HCT116 (cell line): Measurements from ENCODE around the gene NLE1. TPM values are rescaled to one million over a fixed set of nuclear protein-coding genes. Genes with fewer than 3 reads are reported as not detected.
A peak's percentile ranks its signal among the peaks of the same experiment; 100 is the strongest.

Experiments used
- ATAC-seq: fragments of 200-7000 bp; cut with Tn5 transposase; 2 replicates; pipeline ENCODE4 v1.9.1; 2020; ENCODE audit warnings: mild to moderate bottlenecking, moderate library complexity
- BruUV-seq: library from RNA; stranded (reverse); fragments of 400-500 nt; replicated peaks from 2 replicates; lab custom pipeline; 2021; lab: Mats Ljungman, UMichigan
- CTCF ChIA-PET: fragments of 300-600 bp; sonication (Branson Sonifier 250); formaldehyde crosslinking; loops from one replicate; lab custom pipeline; 2021; ENCODE audit warnings: antibody characterized with exemption; lab: Charles Lee
- POLR2A ChIA-PET: fragments of 300-600, 350-600 bp; sonication (Branson Sonifier 250); formaldehyde crosslinking; loops from one replicate; lab custom pipeline; 2021; ENCODE audit warnings: antibody characterized with exemption; lab: Charles Lee
- RAD21 ChIA-PET, 2 experiments: fragments of 300-600 bp; sonication (Branson Sonifier 250); formaldehyde crosslinking; loops; one replicate each; lab custom pipeline; 2023; ENCODE audit warnings: low total read pairs in 2 of 2; ENCODE audit not compliant: uncharacterized antibody in 2 of 2, unreplicated experiment in 2 of 2, low non-redundant PET in 1 of 2; lab: Charles Lee
- DNase-seq: peaks from one replicate; pipeline ENCODE4 v3.0.0-alpha.2; 2010; ENCODE audit warnings: low read depth, low spot score
- H2AFZ ChIP-seq: fragments of 200-600 bp; shearing (Covaris generic), sonication (generic); 2 replicates; pipeline ENCODE4 v1.6.1; 2017; ENCODE audit warnings: low read depth, mixed run types, mixed read lengths, antibody characterized with exemption, low read length; ENCODE audit not compliant: poor library complexity, severe bottlenecking
- H3K27ac ChIP-seq: 2 replicates; pipeline ENCODE4 v1.5.1; 2012; ENCODE audit warnings: low read depth, low read length
- H3K27me3 ChIP-seq: fragments of 200-600 bp; sonication (generic); 2 replicates; pipeline ENCODE4 v1.6.1; 2016; ENCODE audit warnings: mixed run types, low read length, mixed read lengths; ENCODE audit not compliant: insufficient read depth
- H3K36me3 ChIP-seq, 2 experiments: fragments of 200-500 bp in 1 of 2; fragments of 200-600 bp in 1 of 2; sonication (Bioruptor generic) in 1 of 2; sonication (generic) in 1 of 2; 2 replicates each; pipeline versions ENCODE4 v1.5.1 to v1.6.1; 2014 to 2016; ENCODE audit warnings: low read length in 2 of 2, inconsistent platforms in 1 of 2, mixed read lengths in 1 of 2, mixed run types in 1 of 2; ENCODE audit not compliant: insufficient read depth in 2 of 2, control insufficient read depth in 1 of 2
- H3K4me1 ChIP-seq, 2 experiments: fragments of 200-600 bp in 1 of 2; sonication (generic) in 1 of 2; 2 replicates each; pipeline versions ENCODE4 v1.5.1 to v1.6.1; 2012 to 2017; ENCODE audit warnings: low read length in 2 of 2, inconsistent platforms in 1 of 2, mild to moderate bottlenecking in 1 of 2, mixed read lengths in 1 of 2, mixed run types in 1 of 2, moderate library complexity in 1 of 2; ENCODE audit not compliant: insufficient read depth in 2 of 2, control insufficient read depth in 1 of 2
- H3K4me2 ChIP-seq: fragments of 200-600 bp; sonication (generic); 2 replicates; pipeline ENCODE4 v1.6.1; 2017; ENCODE audit warnings: mixed run types, low read length, mixed read lengths
- H3K4me3 ChIP-seq, 2 experiments: fragments of 200-600 bp in 1 of 2; sonication (generic) in 1 of 2; replicated peaks in 1 of 2; 2 replicates each; pipeline ENCODE4 v1.5.1; 2011 to 2016; ENCODE audit warnings: low read length in 2 of 2, control low read depth in 1 of 2, low read depth in 1 of 2, mild to moderate bottlenecking in 1 of 2, mixed read lengths in 1 of 2, mixed run types in 1 of 2
- H3K79me2 ChIP-seq: fragments of 200-600 bp; sonication (generic); 2 replicates; pipeline ENCODE4 v1.6.1; 2017; ENCODE audit warnings: mild to moderate bottlenecking, mixed run types, low read length, moderate library complexity, mixed read lengths; ENCODE audit not compliant: insufficient read depth
- H3K9ac ChIP-seq: fragments of 200-600 bp; sonication (generic); 2 replicates; pipeline ENCODE4 v1.6.1; 2016; ENCODE audit warnings: low read length, mixed read lengths
- H3K9me2 ChIP-seq: fragments of 200-600 bp; sonication (generic), shearing (Covaris generic); 2 replicates; pipeline ENCODE4 v1.6.1; 2017; ENCODE audit warnings: mixed run types, mild to moderate bottlenecking, moderate library complexity; ENCODE audit not compliant: insufficient read depth
- H3K9me3 ChIP-seq, 2 experiments: fragments of 200-500 bp in 1 of 2; fragments of 200-600 bp in 1 of 2; sonication (Bioruptor generic) in 1 of 2; sonication (generic) in 1 of 2; 2 replicates each; pipeline ENCODE4 v1.6.1; 2014 to 2017; ENCODE audit warnings: low read length in 2 of 2, mixed read lengths in 2 of 2, inconsistent platforms in 1 of 2, low read depth in 1 of 2, mild to moderate bottlenecking in 1 of 2, mixed run types in 1 of 2, moderate library complexity in 1 of 2; ENCODE audit not compliant: control insufficient read depth in 1 of 2, insufficient read depth in 1 of 2
- H4K20me1 ChIP-seq: fragments of 200-600 bp; sonication (generic), shearing (Covaris generic); 2 replicates; pipeline ENCODE4 v1.6.1; 2017; ENCODE audit warnings: mixed run types, mild to moderate bottlenecking, moderate library complexity; ENCODE audit not compliant: insufficient read depth
- ATF3 ChIP-seq: IDR thresholded peaks from 2 replicates; pipeline ENCODE4 v1.6.1; 2012
- CEBPB ChIP-seq: IDR thresholded peaks from 2 replicates; pipeline ENCODE4 v1.6.1; 2012; ENCODE audit warnings: low read depth
- EZH2 ChIP-seq: fragments of 200-600 bp; sonication (generic); IDR thresholded peaks from 2 replicates; pipeline ENCODE4 v1.6.1; 2017; ENCODE audit warnings: antibody characterized with exemption, mixed run types
- POLR2A ChIP-seq: IDR thresholded peaks from 2 replicates; pipeline ENCODE4 v1.7.0; 2011; ENCODE audit warnings: borderline replicate concordance; ENCODE audit not compliant: insufficient read depth, insufficient read length; ENCODE audit errors: extremely low read depth
- RAD21 ChIP-seq: IDR thresholded peaks from 2 replicates; pipeline ENCODE4 v1.6.1; 2012; ENCODE audit warnings: low read depth, mild to moderate bottlenecking
- SIN3A ChIP-seq: IDR thresholded peaks from 2 replicates; pipeline ENCODE4 v1.6.1; 2012; ENCODE audit warnings: low read depth
- SP1 ChIP-seq: IDR thresholded peaks from 2 replicates; pipeline ENCODE4 v1.6.1; 2012; ENCODE audit warnings: low read depth
- SRF ChIP-seq: IDR thresholded peaks from 2 replicates; pipeline ENCODE4 v1.6.1; 2012; ENCODE audit warnings: low read depth
- TCF7L2 ChIP-seq: IDR thresholded peaks from 2 replicates; pipeline ENCODE4 v1.7.0; 2011; ENCODE audit warnings: borderline replicate concordance, inconsistent platforms; ENCODE audit not compliant: insufficient read depth, insufficient read length; ENCODE audit errors: extremely low read depth
- YY1 ChIP-seq: IDR thresholded peaks from 2 replicates; pipeline ENCODE4 v1.6.1; 2011; ENCODE audit warnings: low read length, low read depth, moderate library complexity, mild to moderate bottlenecking; ENCODE audit not compliant: insufficient replicate concordance; ENCODE audit errors: extremely low read depth
- ZBTB33 ChIP-seq: IDR thresholded peaks from 2 replicates; pipeline ENCODE4 v1.6.1; 2011; ENCODE audit warnings: mild to moderate bottlenecking, low read length, moderate library complexity; ENCODE audit not compliant: insufficient replicate concordance; ENCODE audit errors: extremely low read depth
- ZNF274 ChIP-seq: fragments of 200-500 bp; sonication (Bioruptor generic); IDR thresholded peaks from 2 replicates; pipeline ENCODE4 v1.6.1; 2014; ENCODE audit warnings: mild to moderate bottlenecking, low read depth, low read length, inconsistent platforms
- intact Hi-C: fragments of 100-400 bp; cut with micrococcal nuclease; formaldehyde crosslinking; loops from 2 replicates; pipeline ENCODE4 v1.10.0; 2022
- total RNA-seq: library from RNA; stranded (reverse); gene quantifications from one replicate; pipeline ENCODE4 v1.2.1, GENCODE V29; 2021; ENCODE audit not compliant: unreplicated experiment
- TF ChIP-seq, protein P1 (sequence below), 3 experiments: fragments of 200-600 bp in 1 of 3; sonication (generic) in 1 of 3; IDR thresholded peaks in 2 of 3; conservative IDR thresholded peaks in 1 of 3; 2 replicates each; pipeline ENCODE4 v1.5.1; 2012 to 2017; ENCODE audit warnings: low read depth in 2 of 3, low read length in 2 of 3, antibody characterized with exemption in 1 of 3, borderline replicate concordance in 1 of 3, control low read depth in 1 of 3, mild to moderate bottlenecking in 1 of 3, mixed read lengths in 1 of 3, mixed run types in 1 of 3, moderate library complexity in 1 of 3; ENCODE audit not compliant: insufficient read depth in 1 of 3

NLE1 gene
- total RNA-seq, 1 experiment from 2014 or later: 55.5 TPM

GRCh38 chr17:35141681-35142466 is at the start of gene NLE1 (continued):
- TF ChIP-seq, protein P1, sequence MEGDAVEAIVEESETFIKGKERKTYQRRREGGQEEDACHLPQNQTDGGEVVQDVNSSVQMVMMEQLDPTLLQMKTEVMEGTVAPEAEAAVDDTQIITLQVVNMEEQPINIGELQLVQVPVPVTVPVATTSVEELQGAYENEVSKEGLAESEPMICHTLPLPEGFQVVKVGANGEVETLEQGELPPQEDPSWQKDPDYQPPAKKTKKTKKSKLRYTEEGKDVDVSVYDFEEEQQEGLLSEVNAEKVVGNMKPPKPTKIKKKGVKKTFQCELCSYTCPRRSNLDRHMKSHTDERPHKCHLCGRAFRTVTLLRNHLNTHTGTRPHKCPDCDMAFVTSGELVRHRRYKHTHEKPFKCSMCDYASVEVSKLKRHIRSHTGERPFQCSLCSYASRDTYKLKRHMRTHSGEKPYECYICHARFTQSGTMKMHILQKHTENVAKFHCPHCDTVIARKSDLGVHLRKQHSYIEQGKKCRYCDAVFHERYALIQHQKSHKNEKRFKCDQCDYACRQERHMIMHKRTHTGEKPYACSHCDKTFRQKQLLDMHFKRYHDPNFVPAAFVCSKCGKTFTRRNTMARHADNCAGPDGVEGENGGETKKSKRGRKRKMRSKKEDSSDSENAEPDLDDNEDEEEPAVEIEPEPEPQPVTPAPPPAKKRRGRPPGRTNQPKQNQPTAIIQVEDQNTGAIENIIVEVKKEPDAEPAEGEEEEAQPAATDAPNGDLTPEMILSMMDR (IDR thresholded peaks at IDR 0.05 in 2 of 3, conservative IDR thresholded peaks at IDR 0.05 in 1 of 3; ENCODE audit: borderline replicate concordance in 1 of 3, insufficient read depth in 1 of 3, low read depth in 2 of 3, low read length in 2 of 3): peak; percentile 63 to 83 (median 83)
- TF ChIP-seq SRF (no peak), YY1 (peak; percentile 92), EZH2 (no peak), ZNF274 (no peak)

DNA sequence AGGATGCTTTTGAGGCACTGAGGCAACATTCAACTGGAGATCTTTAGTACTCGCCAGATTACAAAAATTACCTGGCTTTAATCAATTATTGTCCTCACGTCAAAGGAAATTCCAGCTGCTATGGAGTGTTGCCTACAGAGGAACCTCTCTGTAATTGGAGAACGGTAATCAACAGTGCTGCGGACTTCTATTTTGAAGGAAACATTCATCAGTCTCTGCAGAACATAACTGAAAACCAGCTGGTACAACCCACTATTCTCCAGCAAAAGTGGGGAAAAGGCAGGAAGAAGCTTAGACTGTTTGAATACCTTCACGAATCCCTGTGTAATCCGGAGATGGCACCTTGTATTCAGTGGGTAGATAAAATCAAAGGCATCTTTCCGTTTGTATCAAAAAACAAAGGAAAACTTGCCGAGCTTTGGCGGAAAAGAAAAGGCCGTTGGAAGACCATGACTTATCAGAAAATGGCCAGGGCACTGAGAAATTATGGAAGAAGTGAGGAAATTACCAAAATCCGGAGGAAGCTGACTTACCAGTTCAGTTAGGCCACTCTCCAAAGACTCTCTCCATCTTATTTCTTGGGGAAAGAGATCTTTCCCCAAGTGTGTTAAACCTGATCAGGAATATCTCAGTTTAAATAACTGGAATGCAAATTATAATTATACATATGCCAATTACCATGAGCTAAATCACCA is 49.0 kb upstream of the NLE1 start:
- H3K27me3 ChIP-seq: peaks cover 31% of the 10 kb centered on the region
- no peak for DNase-seq
- no peaks in the 10 kb centered on the region for H3K9me2 ChIP-seq
- no peak overlapping the region for H3K4me2 ChIP-seq
- TF ChIP-seq ATF3 (no peak), YY1 (no peak), CEBPB (no peak), POLR2A (no peak), SIN3A (no peak), SP1 (no peak), ZBTB33 (no peak), RAD21 (no peak), TCF7L2 (no peak)
- TF ChIP-seq, protein P1 (IDR thresholded peaks at IDR 0.05 in 2 of 3, conservative IDR thresholded peaks at IDR 0.05 in 1 of 3; ENCODE audit: borderline replicate concordance in 1 of 3, insufficient read depth in 1 of 3, low read depth in 2 of 3, low read length in 2 of 3): no peak
- H3K79me2 ChIP-seq: no peaks in the 10 kb centered on the region
- no peak overlapping the region for H2AFZ ChIP-seq
- no peaks in the 10 kb centered on the region for H3K9me3 ChIP-seq
- intact Hi-C loops: no loop called here
- no peak for ATAC-seq
- no TSS peak for BruUV-seq
- RAD21 ChIA-PET: interaction anchor here in 1 of 2 experiments (0.5 kb wide), 1 partner anchor 643 kb away, joined by 5 read pairs; no protein-coding TSS in a partner anchor
- H3K27ac ChIP-seq: no peak overlapping the region
- no peaks in the 10 kb centered on the region for H3K36me3 ChIP-seq
- no peak overlapping the region for H3K9ac ChIP-seq
- no peak overlapping the region for H3K4me3 ChIP-seq
- POLR2A ChIA-PET: no interaction called here
- H3K4me1 ChIP-seq: no peaks in the 10 kb centered on the region
- no peaks in the 10 kb centered on the region for H4K20me1 ChIP-seq
- CTCF ChIA-PET: no interaction called here
